ENCODE results near the gene RANBP17.
A peak's percentile ranks its signal among the peaks of the same experiment; 100 is the strongest.
"Not testable (repeated sequence)": the region's sequence is repeated elsewhere in the genome, so short reads cannot be mapped to it uniquely, and the experiment has no call there.

The RANBP17 gene

DNA sequence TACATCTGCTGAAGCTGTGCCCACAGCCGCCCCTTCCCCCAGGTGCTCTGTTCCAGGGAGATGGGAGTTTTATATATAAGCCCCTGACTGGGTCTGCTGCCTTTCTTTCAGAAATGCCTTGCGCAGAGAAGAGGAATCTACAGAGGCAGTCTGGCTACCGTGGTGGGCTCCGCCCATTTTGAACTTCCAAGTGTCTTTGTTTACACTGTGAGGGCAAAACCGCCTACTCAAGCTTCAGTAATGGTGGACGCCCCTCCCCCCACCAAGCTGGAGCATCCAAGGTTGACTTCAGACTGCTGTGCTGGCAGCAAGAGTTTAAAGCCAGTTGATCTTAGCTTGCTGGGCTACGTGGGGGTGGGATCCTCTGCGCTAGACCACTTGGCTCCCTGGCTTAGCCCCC, 41.3 kb downstream of the RANBP17 start:
- Histone ChIP-seq H3K4me3 (ENCODE audit: low read length) (no peak overlapping the region), H3K79me1 (ENCODE audit: low read length) (no peaks in the 10 kb centered on the region), H3K79me2 (ENCODE audit: control insufficient read depth, insufficient read depth, low read length) (no peaks in the 10 kb centered on the region), H4K8ac (ENCODE audit: low read depth, low read length) (no peak overlapping the region), H3K4ac (ENCODE audit: low read depth, low read length) (no peak overlapping the region), H2BK15ac (replicated peaks; ENCODE audit: low read depth) (no peak overlapping the region), H3K36me3 (ENCODE audit: control insufficient read depth, insufficient read depth, low read length) (no peaks in the 10 kb centered on the region), H2AK5ac (ENCODE audit: low read length) (no peak overlapping the region), H3K23ac (ENCODE audit: low read length) (no peak overlapping the region), H3K56ac (ENCODE audit: low read length) (no peak overlapping the region), H4K5ac (ENCODE audit: low read length) (no peak overlapping the region), H3K18ac (ENCODE audit: low read length) (no peak overlapping the region), H3K27me3 (ENCODE audit: insufficient read depth, low read length, poor library complexity) (no peaks in the 10 kb centered on the region), H2BK5ac (ENCODE audit: low read length) (no peak overlapping the region), H3K4me1 (ENCODE audit: control insufficient read depth, low read depth, low read length) (no peaks in the 10 kb centered on the region), H3K27ac (ENCODE audit: low read depth, low read length) (no peak overlapping the region), H3K4me2 (ENCODE audit: low read length) (no peak overlapping the region), H3K9ac (ENCODE audit: low read length) (no peak overlapping the region), H2BK120ac (ENCODE audit: low read depth, low read length) (no peak overlapping the region)
- DNase-seq, result peak; percentile 9
- WGBS (ENCODE audit: extremely low coverage, insufficient coverage, low lambda C conversion rate), result no CpG with 5 or more reads among the region's 8 CpGs

DNA sequence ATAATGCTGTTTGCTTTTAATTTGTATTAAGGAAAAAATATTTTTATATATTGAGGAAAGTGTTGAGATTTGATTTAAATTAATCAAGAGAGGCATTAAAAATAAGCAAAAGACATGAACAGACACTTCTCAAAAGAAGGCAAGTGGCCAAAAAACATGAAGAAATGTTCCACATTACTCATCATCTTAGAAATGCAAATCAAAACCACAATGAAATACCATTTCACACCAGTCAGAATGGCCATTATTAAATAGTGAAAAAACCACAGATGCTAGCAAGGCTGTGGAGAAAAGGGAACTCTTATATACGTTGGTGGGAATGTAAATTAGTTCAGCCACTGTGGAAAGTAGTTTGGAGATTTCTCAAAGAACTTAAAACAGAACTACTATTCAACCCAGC, 45.9 kb downstream of the RANBP17 start:
- H2AK5ac ChIP-seq (ENCODE audit: low read length), result no peak overlapping the region
- no peaks in the 10 kb centered on the region for H3K27me3 ChIP-seq (ENCODE audit: insufficient read depth, low read length, poor library complexity)
- H3K18ac ChIP-seq (ENCODE audit: low read length), result no peak overlapping the region
- H3K9ac ChIP-seq (ENCODE audit: low read length), result no peak overlapping the region
- no peak overlapping the region for H3K27ac ChIP-seq (ENCODE audit: low read depth, low read length)
- no peak overlapping the region for H2BK120ac ChIP-seq (ENCODE audit: low read depth, low read length)
- DNase-seq, result no peak
- no peaks in the 10 kb centered on the region for H3K79me1 ChIP-seq (ENCODE audit: low read length)
- no peak overlapping the region for H3K4me2 ChIP-seq (ENCODE audit: low read length)
- H3K23ac ChIP-seq (ENCODE audit: low read length), result no peak overlapping the region
- no peaks in the 10 kb centered on the region for H3K79me2 ChIP-seq (ENCODE audit: control insufficient read depth, insufficient read depth, low read length)
- H3K36me3 ChIP-seq (ENCODE audit: control insufficient read depth, insufficient read depth, low read length), result no peaks in the 10 kb centered on the region
- no peak overlapping the region for H4K5ac ChIP-seq (ENCODE audit: low read length)
- no CpG with 5 or more reads among the region's 1 CpG for WGBS (ENCODE audit: extremely low coverage, insufficient coverage, low lambda C conversion rate)
- no peak overlapping the region for H3K4ac ChIP-seq (ENCODE audit: low read depth, low read length)
- no peak overlapping the region for H3K4me3 ChIP-seq (ENCODE audit: low read length)
- H4K8ac ChIP-seq (ENCODE audit: low read depth, low read length), result no peak overlapping the region
- H3K4me1 ChIP-seq (ENCODE audit: control insufficient read depth, low read depth, low read length), result no peaks in the 10 kb centered on the region
- no peak overlapping the region for H2BK5ac ChIP-seq (ENCODE audit: low read length)
- no peak overlapping the region for H3K56ac ChIP-seq (ENCODE audit: low read length)
- no peak overlapping the region for H2BK15ac ChIP-seq (replicated peaks; ENCODE audit: low read depth)

DNA sequence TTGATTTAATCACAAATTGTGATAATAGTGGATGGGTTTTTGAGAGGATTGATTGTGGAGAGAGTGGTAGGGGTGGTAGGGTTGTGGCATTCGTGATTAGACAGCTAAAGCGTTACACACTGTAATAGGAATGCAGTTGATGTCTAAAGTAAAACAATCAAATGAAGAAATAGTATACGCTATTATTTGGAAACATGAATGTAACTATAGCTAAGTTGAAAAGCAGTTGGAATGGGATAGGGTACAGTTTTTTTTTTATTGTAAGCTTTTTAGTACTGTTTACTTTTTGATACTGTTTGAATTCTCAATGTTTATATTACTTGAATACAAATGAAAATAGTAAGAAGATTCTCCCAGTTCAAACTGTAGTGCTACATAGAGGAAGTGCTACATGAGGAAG, 51.8 kb downstream of the RANBP17 start:
- Histone ChIP-seq H3K4me2 (ENCODE audit: low read length) (no peak overlapping the region), H3K56ac (ENCODE audit: low read length) (no peak overlapping the region), H3K79me1 (ENCODE audit: low read length) (no peaks in the 10 kb centered on the region), H3K36me3 (ENCODE audit: control insufficient read depth, insufficient read depth, low read length) (no peaks in the 10 kb centered on the region), H3K4me3 (ENCODE audit: low read length) (no peak overlapping the region), H2AK5ac (ENCODE audit: low read length) (no peak overlapping the region), H2BK5ac (ENCODE audit: low read length) (no peak overlapping the region), H4K8ac (ENCODE audit: low read depth, low read length) (no peak overlapping the region), H3K9ac (ENCODE audit: low read length) (no peak overlapping the region), H2BK15ac (replicated peaks; ENCODE audit: low read depth) (no peak overlapping the region), H3K23ac (ENCODE audit: low read length) (no peak overlapping the region), H3K27me3 (ENCODE audit: insufficient read depth, low read length, poor library complexity) (no peaks in the 10 kb centered on the region), H3K79me2 (ENCODE audit: control insufficient read depth, insufficient read depth, low read length) (no peaks in the 10 kb centered on the region), H3K27ac (ENCODE audit: low read depth, low read length) (no peak overlapping the region), H3K4ac (ENCODE audit: low read depth, low read length) (no peak overlapping the region), H4K5ac (ENCODE audit: low read length) (no peak overlapping the region), H3K18ac (ENCODE audit: low read length) (no peak overlapping the region), H2BK120ac (ENCODE audit: low read depth, low read length) (no peak overlapping the region), H3K4me1 (ENCODE audit: control insufficient read depth, low read depth, low read length) (no peaks in the 10 kb centered on the region)
- WGBS (ENCODE audit: extremely low coverage, insufficient coverage, low lambda C conversion rate), result no CpG with 5 or more reads among the region's 3 CpGs
- DNase-seq, result no peak

DNA sequence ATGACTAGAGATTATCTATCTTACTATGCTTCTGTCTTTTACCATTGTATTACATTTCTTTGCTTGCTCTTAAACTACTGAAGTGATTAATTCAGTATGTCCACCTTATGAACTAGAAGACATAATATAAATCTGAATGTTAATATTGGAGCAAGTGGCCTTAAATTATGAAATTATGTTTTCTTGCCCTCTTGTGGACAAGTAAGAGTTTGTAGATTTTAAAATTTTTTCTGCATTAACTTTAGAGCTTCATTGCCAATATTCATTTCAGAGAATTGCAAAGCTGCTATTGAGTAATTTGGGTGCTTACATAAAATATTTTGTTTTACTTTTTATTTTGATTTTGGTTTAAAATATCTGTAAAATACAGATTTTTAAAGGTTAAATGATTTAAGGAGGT, 55.3 kb downstream of the RANBP17 start:
- Histone ChIP-seq H3K18ac (ENCODE audit: low read length) (no peak overlapping the region), H3K56ac (ENCODE audit: low read length) (no peak overlapping the region), H3K36me3 (ENCODE audit: control insufficient read depth, insufficient read depth, low read length) (no peaks in the 10 kb centered on the region), H3K4me2 (ENCODE audit: low read length) (no peak overlapping the region), H2BK15ac (replicated peaks; ENCODE audit: low read depth) (no peak overlapping the region), H3K79me1 (ENCODE audit: low read length) (no peaks in the 10 kb centered on the region), H4K8ac (ENCODE audit: low read depth, low read length) (no peak overlapping the region), H3K4me3 (ENCODE audit: low read length) (no peak overlapping the region), H3K27me3 (ENCODE audit: insufficient read depth, low read length, poor library complexity) (no peaks in the 10 kb centered on the region), H2AK5ac (ENCODE audit: low read length) (no peak overlapping the region), H3K27ac (ENCODE audit: low read depth, low read length) (no peak overlapping the region), H3K79me2 (ENCODE audit: control insufficient read depth, insufficient read depth, low read length) (no peaks in the 10 kb centered on the region), H3K23ac (ENCODE audit: low read length) (no peak overlapping the region), H4K5ac (ENCODE audit: low read length) (no peak overlapping the region), H3K4me1 (ENCODE audit: control insufficient read depth, low read depth, low read length) (no peaks in the 10 kb centered on the region), H2BK5ac (ENCODE audit: low read length) (no peak overlapping the region), H2BK120ac (ENCODE audit: low read depth, low read length) (no peak overlapping the region), H3K9ac (ENCODE audit: low read length) (no peak overlapping the region), H3K4ac (ENCODE audit: low read depth, low read length) (no peak overlapping the region)
- DNase-seq, result no peak

DNA sequence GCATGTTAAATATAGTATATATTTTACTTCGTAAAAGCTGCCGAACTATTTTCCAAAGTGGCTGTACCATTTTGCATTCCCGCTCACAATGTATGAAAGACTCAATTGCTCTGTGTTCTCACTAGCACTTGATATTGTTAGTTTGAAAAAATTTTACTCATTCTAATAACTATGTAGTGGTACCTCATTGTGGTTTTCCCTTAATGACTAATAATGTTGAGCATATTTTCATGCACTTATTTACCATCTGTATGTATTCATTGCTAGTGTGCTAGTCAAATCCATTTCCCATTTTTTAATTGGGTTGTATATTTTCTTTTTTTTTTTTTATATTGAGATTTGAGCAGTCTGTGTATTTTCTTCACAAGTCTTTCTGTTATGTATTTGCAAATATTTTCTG, 58.4 kb downstream of the RANBP17 start:
- H3K79me1 ChIP-seq (ENCODE audit: low read length), result no peaks in the 10 kb centered on the region
- H2BK15ac ChIP-seq (replicated peaks; ENCODE audit: low read depth), result no peak overlapping the region

DNA sequence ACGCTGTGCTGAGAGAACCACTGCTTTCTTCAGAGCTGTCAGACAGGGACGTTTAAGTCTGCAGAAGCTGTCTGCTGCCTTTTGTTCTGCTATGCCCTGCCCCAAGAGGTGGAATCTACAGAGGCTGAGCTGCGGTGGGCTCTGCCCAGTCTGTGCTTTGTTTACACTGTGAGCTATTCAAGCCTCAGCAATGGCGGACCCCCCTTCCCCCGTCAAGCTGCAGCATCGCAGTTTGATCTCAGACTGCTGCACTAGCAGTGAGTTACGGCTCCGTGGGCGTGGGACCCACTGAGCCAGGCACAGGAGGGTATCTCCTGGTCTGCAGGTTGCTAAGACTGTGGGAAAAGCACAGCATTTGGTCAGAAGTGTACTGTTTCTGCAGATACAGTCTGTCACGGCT, 60.5 kb downstream of the RANBP17 start:
- not testable (repeated sequence) for H3K4me1 ChIP-seq (ENCODE audit: control insufficient read depth, low read depth, low read length); H3K79me1 ChIP-seq (ENCODE audit: low read length); H3K56ac ChIP-seq (ENCODE audit: low read length); H2BK15ac ChIP-seq (replicated peaks; ENCODE audit: low read depth); H3K4me2 ChIP-seq (ENCODE audit: low read length); H2BK5ac ChIP-seq (ENCODE audit: low read length); H3K27ac ChIP-seq (ENCODE audit: low read depth, low read length); H4K5ac ChIP-seq (ENCODE audit: low read length); H3K4me3 ChIP-seq (ENCODE audit: low read length); H3K79me2 ChIP-seq (ENCODE audit: control insufficient read depth, insufficient read depth, low read length); H3K36me3 ChIP-seq (ENCODE audit: control insufficient read depth, insufficient read depth, low read length); H3K18ac ChIP-seq (ENCODE audit: low read length); H3K27me3 ChIP-seq (ENCODE audit: insufficient read depth, low read length, poor library complexity); H3K4ac ChIP-seq (ENCODE audit: low read depth, low read length); H3K9ac ChIP-seq (ENCODE audit: low read length); DNase-seq; H4K8ac ChIP-seq (ENCODE audit: low read depth, low read length); H3K23ac ChIP-seq (ENCODE audit: low read length); H2BK120ac ChIP-seq (ENCODE audit: low read depth, low read length); H2AK5ac ChIP-seq (ENCODE audit: low read length)
- no CpG with 5 or more reads among the region's 10 CpGs for WGBS (ENCODE audit: extremely low coverage, insufficient coverage, low lambda C conversion rate)

More for the DNA sequence above, 58.4 kb downstream of the RANBP17 start:
- no peak overlapping the region for H2AK5ac ChIP-seq (ENCODE audit: low read length)
- H3K18ac ChIP-seq (ENCODE audit: low read length), result no peak overlapping the region
- no peaks in the 10 kb centered on the region for H3K27me3 ChIP-seq (ENCODE audit: insufficient read depth, low read length, poor library complexity)
- H2BK120ac ChIP-seq (ENCODE audit: low read depth, low read length), result no peak overlapping the region
- H3K4me3 ChIP-seq (ENCODE audit: low read length), result no peak overlapping the region
- H3K4me2 ChIP-seq (ENCODE audit: low read length), result no peak overlapping the region
- no peak overlapping the region for H3K56ac ChIP-seq (ENCODE audit: low read length)
- no CpG with 5 or more reads among the region's 3 CpGs for WGBS (ENCODE audit: extremely low coverage, insufficient coverage, low lambda C conversion rate)
- no peaks in the 10 kb centered on the region for H3K79me2 ChIP-seq (ENCODE audit: control insufficient read depth, insufficient read depth, low read length)
- no peak overlapping the region for H4K5ac ChIP-seq (ENCODE audit: low read length)
- no peaks in the 10 kb centered on the region for H3K36me3 ChIP-seq (ENCODE audit: control insufficient read depth, insufficient read depth, low read length)
- H4K8ac ChIP-seq (ENCODE audit: low read depth, low read length), result no peak overlapping the region
- H3K27ac ChIP-seq (ENCODE audit: low read depth, low read length), result no peak overlapping the region
- H2BK5ac ChIP-seq (ENCODE audit: low read length), result no peak overlapping the region
- H3K4ac ChIP-seq (ENCODE audit: low read depth, low read length), result no peak overlapping the region
- DNase-seq, result no peak
- no peak overlapping the region for H3K23ac ChIP-seq (ENCODE audit: low read length)
- no peaks in the 10 kb centered on the region for H3K4me1 ChIP-seq (ENCODE audit: control insufficient read depth, low read depth, low read length)
- no peak overlapping the region for H3K9ac ChIP-seq (ENCODE audit: low read length)
